SK-N-SH (cell line): ENCODE data around the gene CLDN6. TPM values are rescaled to one million over a fixed set of nuclear protein-coding genes. Genes with fewer than 3 reads are reported as not detected.

Experiments used
- CTCF ChIA-PET: fragments of 300-600, 350-600 bp; formaldehyde crosslinking; extraction: SDS; loops from one replicate; lab custom pipeline; 2021; lab: Yijun Ruan, JAX
- POLR2A ChIA-PET: fragments of 350-600 bp; sonication (Branson Sonifier 250); formaldehyde crosslinking; extraction: SDS; loops from one replicate; lab custom pipeline; 2020; ENCODE audit warnings: antibody characterized with exemption, inconsistent platforms; lab: Yijun Ruan, JAX
- DNase-seq: peaks from one replicate; pipeline ENCODE4 v3.0.0; 2012
- H2AFZ ChIP-seq: fragments of 200-600 bp; sonication (generic); 2 replicates; pipeline ENCODE4 v1.8.1; 2016; ENCODE audit warnings: antibody characterized with exemption, mild to moderate bottlenecking, low read depth
- H3F3A ChIP-seq: fragments of 200-600 bp; sonication (generic); replicated peaks from 2 replicates; pipeline ENCODE3; 2016; ENCODE audit warnings: antibody characterized with exemption, mild to moderate bottlenecking; ENCODE audit not compliant: insufficient read depth
- H3K27ac ChIP-seq, 2 experiments: fragments of 200-500 bp in 1 of 2; fragments of 200-600 bp in 1 of 2; sonication (Bioruptor generic) in 1 of 2; sonication (generic), shearing (Covaris generic) in 1 of 2; 2 replicates each; pipeline versions ENCODE4 v1.5.1 to v1.6.1; 2014 to 2016; ENCODE audit warnings: low read depth in 2 of 2, inconsistent platforms in 1 of 2, low read length in 1 of 2, mild to moderate bottlenecking in 1 of 2, mixed read lengths in 1 of 2
- H3K27me3 ChIP-seq: fragments of 200-600 bp; sonication (generic), shearing (Covaris generic); 2 replicates; pipeline ENCODE4 v1.6.1; 2016; ENCODE audit warnings: mixed run types; ENCODE audit not compliant: insufficient read depth
- H3K36me3 ChIP-seq, 2 experiments: fragments of 200-500 bp in 1 of 2; fragments of 200-600 bp in 1 of 2; sonication (Bioruptor generic) in 1 of 2; sonication (generic) in 1 of 2; replicated peaks in 1 of 2; 2 replicates each; pipeline versions ENCODE3 to v1.5.1; 2014 to 2016; ENCODE audit warnings: low read length in 1 of 2, mild to moderate bottlenecking in 1 of 2; ENCODE audit not compliant: insufficient read depth in 2 of 2, control insufficient read depth in 1 of 2
- H3K4me1 ChIP-seq, 2 experiments: fragments of 200-500 bp in 1 of 2; fragments of 200-600 bp in 1 of 2; sonication (Bioruptor generic) in 1 of 2; sonication (generic), shearing (Covaris generic) in 1 of 2; 2 replicates each; pipeline versions ENCODE4 v1.5.1 to v1.6.1; 2014 to 2016; ENCODE audit warnings: low read depth in 1 of 2, low read length in 1 of 2, mixed run types in 1 of 2; ENCODE audit not compliant: insufficient read depth in 2 of 2, control insufficient read depth in 1 of 2
- H3K4me2 ChIP-seq: fragments of 200-600 bp; sonication (generic), shearing (Covaris generic); 2 replicates; pipeline ENCODE4 v1.6.1; 2017; ENCODE audit warnings: mixed run types
- H3K4me3 ChIP-seq, 2 experiments: fragments of 200-500 bp in 1 of 2; fragments of 200-600 bp in 1 of 2; sonication (Bioruptor generic) in 1 of 2; sonication (generic), shearing (Covaris generic) in 1 of 2; 2 replicates each; pipeline versions ENCODE4 v1.5.1 to v1.8.1; 2014 to 2016; ENCODE audit warnings: low read depth in 2 of 2, inconsistent platforms in 1 of 2, low read length in 1 of 2, mild to moderate bottlenecking in 1 of 2, mixed read lengths in 1 of 2, moderate library complexity in 1 of 2
- H3K79me2 ChIP-seq: fragments of 200-600 bp; sonication (generic); 2 replicates; pipeline ENCODE4 v1.8.1; 2017; ENCODE audit warnings: mild to moderate bottlenecking; ENCODE audit not compliant: insufficient read depth
- H3K9ac ChIP-seq: fragments of 200-600 bp; sonication (generic); 2 replicates; pipeline ENCODE4 v1.6.1; 2017; ENCODE audit warnings: mixed run types
- H3K9me2 ChIP-seq: fragments of 200-600 bp; sonication (generic); 2 replicates; pipeline ENCODE4 v1.6.1; 2017; ENCODE audit warnings: mixed run types
- H3K9me3 ChIP-seq: fragments of 200-600 bp; sonication (generic); 2 replicates; pipeline ENCODE4 v1.6.1; 2017; ENCODE audit warnings: mixed run types, mild to moderate bottlenecking, moderate library complexity
- H4K20me1 ChIP-seq: fragments of 200-600 bp; sonication (generic); 2 replicates; pipeline ENCODE4 v1.6.1; 2017; ENCODE audit warnings: mild to moderate bottlenecking, mixed run types; ENCODE audit not compliant: insufficient read depth
- CHD2 ChIP-seq: fragments of 150-350 bp; IDR thresholded peaks from 2 replicates; pipeline ENCODE4 v1.6.1; 2018; ENCODE audit warnings: low read length; ENCODE audit not compliant: partially characterized antibody
- GATA2 ChIP-seq: sonication (generic); formaldehyde crosslinking; IDR thresholded peaks from 2 replicates; pipeline ENCODE4 v1.5.0; 2020; ENCODE audit warnings: mild to moderate bottlenecking, missing genetic modification reagents
- MEF2A ChIP-seq: IDR thresholded peaks from 2 replicates; pipeline ENCODE4 v1.4.0; 2012; ENCODE audit warnings: low read depth, borderline replicate concordance
- MXI1 ChIP-seq: IDR thresholded peaks from 2 replicates; pipeline ENCODE4 v1.6.1; 2012; ENCODE audit warnings: mild to moderate bottlenecking, low read depth, low read length, improper control_type of control experiment
- NFIC ChIP-seq: IDR thresholded peaks from 2 replicates; pipeline ENCODE4 v1.4.0; 2012; ENCODE audit warnings: borderline replicate concordance
- NRF1 ChIP-seq: IDR thresholded peaks from 2 replicates; pipeline ENCODE4 v1.6.1; 2012; ENCODE audit warnings: low read depth, mild to moderate bottlenecking, low read length
- PBX3 ChIP-seq: IDR thresholded peaks from 2 replicates; pipeline ENCODE4; 2012
- RAD21 ChIP-seq: IDR thresholded peaks from 2 replicates; pipeline ENCODE4 v1.6.1; 2012; ENCODE audit warnings: mild to moderate bottlenecking, low read length
- RCOR1 ChIP-seq: fragments of 150-350 bp; IDR thresholded peaks from 2 replicates; pipeline ENCODE4 v1.6.1; 2017; ENCODE audit warnings: antibody characterized with exemption, low read length
- SIN3A ChIP-seq: IDR thresholded peaks from 2 replicates; pipeline ENCODE4 v1.6.1; 2012; ENCODE audit warnings: low read depth, mild to moderate bottlenecking, low read length, moderate library complexity, borderline replicate concordance
- SMC3 ChIP-seq: IDR thresholded peaks from 2 replicates; pipeline ENCODE4 v1.6.1; 2012; ENCODE audit warnings: low read depth, low read length, improper control_type of control experiment
- USF2 ChIP-seq: fragments of 150-350 bp; IDR thresholded peaks from 2 replicates; pipeline ENCODE4 v1.6.1; 2017; ENCODE audit warnings: antibody characterized with exemption, low read length, low read depth, borderline replicate concordance
- WGBS: methylation state at CpG from one replicate; pipeline ENCODE4 v1.1.6; 2017; ENCODE audit warnings: low lambda C conversion rate; 5-methylcytosine and 5-hydroxymethylcytosine counted together
- polyA plus RNA-seq, 3 experiments: library from polyadenylated mRNA; depleted of rRNA; stranded (reverse); fragments of >200 nt; gene quantifications; 2 replicates each; pipeline ENCODE4 v1.2.3, GENCODE V29; 2012
- TF ChIP-seq, protein P1 (sequence below): IDR thresholded peaks from 2 replicates; pipeline ENCODE4 v1.6.1; 2012; ENCODE audit warnings: mild to moderate bottlenecking, low read depth, low read length, moderate library complexity
- TF ChIP-seq, protein P2 (sequence below): IDR thresholded peaks from 2 replicates; pipeline ENCODE4 v1.4.0; 2012; ENCODE audit warnings: low read depth

The CLDN6 gene
- polyA plus RNA-seq, 1 of the 3 experiments (the other 2 are of a cell fraction): 0.20 TPM

- H3K4me1 ChIP-seq: peaks cover 8 to 33% of the 10 kb centered on the region in 2 experiments; a peak in 3 of 4 replicates
- peaks cover 4 to 16% of the 10 kb centered on the region in 2 experiments for H3K36me3 ChIP-seq
- H2AFZ ChIP-seq: 0 out of 2 replicates have a peak overlapping the region, but pooled peaks have one; percentile 81
- POLR2A ChIA-PET: interaction anchor here (1.3 to 1.4 kb wide), 2 partner anchors 10 to 15 kb away, joined by 4 to 8 read pairs; no protein-coding TSS in a partner anchor
- TF ChIP-seq NFIC (no peak), RAD21 (no peak), PBX3 (no peak), CHD2 (no peak), RCOR1 (no peak), NRF1 (no peak), SMC3 (no peak), MXI1 (no peak), GATA2 (CRISPR knock-in tag) (no peak), SIN3A (no peak)
- TF ChIP-seq, protein P1, sequence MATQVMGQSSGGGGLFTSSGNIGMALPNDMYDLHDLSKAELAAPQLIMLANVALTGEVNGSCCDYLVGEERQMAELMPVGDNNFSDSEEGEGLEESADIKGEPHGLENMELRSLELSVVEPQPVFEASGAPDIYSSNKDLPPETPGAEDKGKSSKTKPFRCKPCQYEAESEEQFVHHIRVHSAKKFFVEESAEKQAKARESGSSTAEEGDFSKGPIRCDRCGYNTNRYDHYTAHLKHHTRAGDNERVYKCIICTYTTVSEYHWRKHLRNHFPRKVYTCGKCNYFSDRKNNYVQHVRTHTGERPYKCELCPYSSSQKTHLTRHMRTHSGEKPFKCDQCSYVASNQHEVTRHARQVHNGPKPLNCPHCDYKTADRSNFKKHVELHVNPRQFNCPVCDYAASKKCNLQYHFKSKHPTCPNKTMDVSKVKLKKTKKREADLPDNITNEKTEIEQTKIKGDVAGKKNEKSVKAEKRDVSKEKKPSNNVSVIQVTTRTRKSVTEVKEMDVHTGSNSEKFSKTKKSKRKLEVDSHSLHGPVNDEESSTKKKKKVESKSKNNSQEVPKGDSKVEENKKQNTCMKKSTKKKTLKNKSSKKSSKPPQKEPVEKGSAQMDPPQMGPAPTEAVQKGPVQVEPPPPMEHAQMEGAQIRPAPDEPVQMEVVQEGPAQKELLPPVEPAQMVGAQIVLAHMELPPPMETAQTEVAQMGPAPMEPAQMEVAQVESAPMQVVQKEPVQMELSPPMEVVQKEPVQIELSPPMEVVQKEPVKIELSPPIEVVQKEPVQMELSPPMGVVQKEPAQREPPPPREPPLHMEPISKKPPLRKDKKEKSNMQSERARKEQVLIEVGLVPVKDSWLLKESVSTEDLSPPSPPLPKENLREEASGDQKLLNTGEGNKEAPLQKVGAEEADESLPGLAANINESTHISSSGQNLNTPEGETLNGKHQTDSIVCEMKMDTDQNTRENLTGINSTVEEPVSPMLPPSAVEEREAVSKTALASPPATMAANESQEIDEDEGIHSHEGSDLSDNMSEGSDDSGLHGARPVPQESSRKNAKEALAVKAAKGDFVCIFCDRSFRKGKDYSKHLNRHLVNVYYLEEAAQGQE: no peak
- H3K4me3 ChIP-seq: peak overlapping the region; percentile 80 to 88
- H3K27me3 ChIP-seq: no peaks in the 10 kb centered on the region
- no peaks in the 10 kb centered on the region for H3K9me3 ChIP-seq
- H3K9me2 ChIP-seq: no peaks in the 10 kb centered on the region
- peak overlapping the region; percentile 99 for H3K4me2 ChIP-seq
- WGBS: 32% methylated on average over 39 of the region's 40 CpGs
- H3K79me2 ChIP-seq: peaks cover 11% of the 10 kb centered on the region; the same call in 1 of the 2 replicates
- peak overlapping the region; percentile 100; the same call in 1 of the 2 replicates for H3K9ac ChIP-seq
- peaks cover 8% of the 10 kb centered on the region for H4K20me1 ChIP-seq
- peaks cover 31% of the 10 kb centered on the region for H3F3A ChIP-seq
- CTCF ChIA-PET: interaction anchor here (0.8 to 8.5 kb wide), 5 partner anchors 12 to 152 kb away, joined by 3 to 111 read pairs (median 4); no protein-coding TSS in a partner anchor
- no peak for DNase-seq
- H3K27ac ChIP-seq: peak overlapping the region in 1 of 2 experiments; percentile 99; a peak in 2 of 4 replicates
Observed at GRCh38 chr16:3019594-3020246, 1.7 kb upstream of the CLDN6 start.

- Histone ChIP-seq H3K27ac (no peak overlapping the region), H3K4me2 (no peak overlapping the region), H3K27me3 (no peaks in the 10 kb centered on the region), H3K36me3 (peaks cover 4 to 10% of the 10 kb centered on the region in 2 experiments), H3K9ac (no peak overlapping the region), H2AFZ (no peak overlapping the region), H3K9me3 (no peaks in the 10 kb centered on the region), H3K79me2 (peaks cover 11% of the 10 kb centered on the region; the same call in 1 of the 2 replicates), H4K20me1 (peaks cover 8% of the 10 kb centered on the region), H3K4me1 (peaks cover 0 to 23% of the 10 kb centered on the region in 2 experiments; a peak in 1 of 4 replicates), H3K9me2 (no peaks in the 10 kb centered on the region), H3K4me3 (no peak overlapping the region), H3F3A (peaks cover 16% of the 10 kb centered on the region)
- CTCF ChIA-PET: interaction anchor here (6.8 to 8.5 kb wide), 2 partner anchors 11 to 14 kb away, joined by 72 to 111 read pairs; no protein-coding TSS in a partner anchor
- POLR2A ChIA-PET: no interaction called here
- WGBS: 93% methylated on average over 19 of the region's 20 CpGs
- DNase-seq: no peak
- TF ChIP-seq GATA2 (CRISPR knock-in tag) (no peak), MEF2A (no peak), USF2 (no peak)
- TF ChIP-seq, protein P2, sequence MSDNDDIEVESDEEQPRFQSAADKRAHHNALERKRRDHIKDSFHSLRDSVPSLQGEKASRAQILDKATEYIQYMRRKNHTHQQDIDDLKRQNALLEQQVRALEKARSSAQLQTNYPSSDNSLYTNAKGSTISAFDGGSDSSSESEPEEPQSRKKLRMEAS: no peak
- TF ChIP-seq, protein P1: no peak
Observed at GRCh38 chr16:3017344-3017743, 639 bp downstream of the CLDN6 start.
